ENCODE measurements around the gene IDH3B. TPM values are rescaled to one million over a fixed set of nuclear protein-coding genes. Genes with fewer than 3 reads are reported as not detected.

The IDH3B gene
- total and polyA plus RNA-seq, 2 donors (not counting 1 experiment from before 2014, with no cell fraction given): 77.0 to 98.2 TPM

GRCh38 chr20:2624190-2624589 lies 39.8 kb downstream of the IDH3B start:
- no peaks in the 10 kb centered on the region for H3K4me1 ChIP-seq (ENCODE audit: control insufficient read depth, extremely low read depth, insufficient read depth, low read length)
- no peak for DNase-seq (ENCODE audit: low read depth in 2 of 2)
- H3K36me3 ChIP-seq (ENCODE audit: control insufficient read depth, insufficient read depth, low read length): no peaks in the 10 kb centered on the region
- no peak overlapping the region for H3K4me2 ChIP-seq (ENCODE audit: extremely low read depth, insufficient read depth, low read length)
- no peak overlapping the region for H2AFZ ChIP-seq (ENCODE audit: low read length)
- H3K9me3 ChIP-seq (ENCODE audit: control insufficient read depth, insufficient read depth, low read depth, low read length): no peaks in the 10 kb centered on the region
- H3K27me3 ChIP-seq (ENCODE audit: control insufficient read depth, insufficient read depth, low read length): peaks cover 3% of the 10 kb centered on the region
- no peak overlapping the region for H3K27ac ChIP-seq (ENCODE audit: insufficient read depth, low read length)
- no peaks in the 10 kb centered on the region for H4K20me1 ChIP-seq (ENCODE audit: control insufficient read depth, extremely low read depth, insufficient read depth, low read length)
- H3K4me3 ChIP-seq (replicated peaks in 1 of 4; ENCODE audit: control extremely low read depth in 1 of 4, insufficient read depth in 1 of 4, low read depth in 3 of 4, low read length in 4 of 4): no peak overlapping the region
- H3K79me2 ChIP-seq (ENCODE audit: control insufficient read depth, insufficient read depth, low read length): no peaks in the 10 kb centered on the region
- H3K9ac ChIP-seq (ENCODE audit: insufficient read depth, low read length): no peak overlapping the region
- no peak for TF ChIP-seq EZH2 (IDR thresholded peaks at IDR 0.05; ENCODE audit: low read length, missing control alignments)
- TF ChIP-seq, protein P1, sequence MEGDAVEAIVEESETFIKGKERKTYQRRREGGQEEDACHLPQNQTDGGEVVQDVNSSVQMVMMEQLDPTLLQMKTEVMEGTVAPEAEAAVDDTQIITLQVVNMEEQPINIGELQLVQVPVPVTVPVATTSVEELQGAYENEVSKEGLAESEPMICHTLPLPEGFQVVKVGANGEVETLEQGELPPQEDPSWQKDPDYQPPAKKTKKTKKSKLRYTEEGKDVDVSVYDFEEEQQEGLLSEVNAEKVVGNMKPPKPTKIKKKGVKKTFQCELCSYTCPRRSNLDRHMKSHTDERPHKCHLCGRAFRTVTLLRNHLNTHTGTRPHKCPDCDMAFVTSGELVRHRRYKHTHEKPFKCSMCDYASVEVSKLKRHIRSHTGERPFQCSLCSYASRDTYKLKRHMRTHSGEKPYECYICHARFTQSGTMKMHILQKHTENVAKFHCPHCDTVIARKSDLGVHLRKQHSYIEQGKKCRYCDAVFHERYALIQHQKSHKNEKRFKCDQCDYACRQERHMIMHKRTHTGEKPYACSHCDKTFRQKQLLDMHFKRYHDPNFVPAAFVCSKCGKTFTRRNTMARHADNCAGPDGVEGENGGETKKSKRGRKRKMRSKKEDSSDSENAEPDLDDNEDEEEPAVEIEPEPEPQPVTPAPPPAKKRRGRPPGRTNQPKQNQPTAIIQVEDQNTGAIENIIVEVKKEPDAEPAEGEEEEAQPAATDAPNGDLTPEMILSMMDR (conservative IDR thresholded peaks at IDR 0.05 in 1 of 2, IDR thresholded peaks at IDR 0.05 in 1 of 2; ENCODE audit: low read depth in 1 of 2, low read length in 2 of 2): no peak

- Histone ChIP-seq H3K4me3 (replicated peaks in 1 of 4; ENCODE audit: control extremely low read depth in 1 of 4, insufficient read depth in 1 of 4, low read depth in 3 of 4, low read length in 4 of 4) (no peak overlapping the region), H3K4me2 (ENCODE audit: extremely low read depth, insufficient read depth, low read length) (no peak overlapping the region), H3K9me3 (ENCODE audit: control insufficient read depth, insufficient read depth, low read depth, low read length) (no peaks in the 10 kb centered on the region), H3K4me1 (ENCODE audit: control insufficient read depth, extremely low read depth, insufficient read depth, low read length) (no peaks in the 10 kb centered on the region), H3K27ac (ENCODE audit: insufficient read depth, low read length) (no peak overlapping the region), H3K9ac (ENCODE audit: insufficient read depth, low read length) (no peak overlapping the region), H3K27me3 (ENCODE audit: control insufficient read depth, insufficient read depth, low read length) (peaks cover 5% of the 10 kb centered on the region), H4K20me1 (ENCODE audit: control insufficient read depth, extremely low read depth, insufficient read depth, low read length) (no peaks in the 10 kb centered on the region), H3K36me3 (ENCODE audit: control insufficient read depth, insufficient read depth, low read length) (no peaks in the 10 kb centered on the region), H2AFZ (ENCODE audit: low read length) (no peak overlapping the region), H3K79me2 (ENCODE audit: control insufficient read depth, insufficient read depth, low read length) (no peaks in the 10 kb centered on the region)
- TF ChIP-seq, protein P1 (conservative IDR thresholded peaks at IDR 0.05 in 1 of 2, IDR thresholded peaks at IDR 0.05 in 1 of 2; ENCODE audit: low read depth in 1 of 2, low read length in 2 of 2): no peak
- TF ChIP-seq EZH2 (IDR thresholded peaks at IDR 0.05; ENCODE audit: low read length, missing control alignments): no peak
- DNase-seq (ENCODE audit: low read depth in 2 of 2): peak; percentile 5 to 26
These were observed 43.9 kb downstream of the IDH3B start for GRCh38 chr20:2619961-2620595.

DNA sequence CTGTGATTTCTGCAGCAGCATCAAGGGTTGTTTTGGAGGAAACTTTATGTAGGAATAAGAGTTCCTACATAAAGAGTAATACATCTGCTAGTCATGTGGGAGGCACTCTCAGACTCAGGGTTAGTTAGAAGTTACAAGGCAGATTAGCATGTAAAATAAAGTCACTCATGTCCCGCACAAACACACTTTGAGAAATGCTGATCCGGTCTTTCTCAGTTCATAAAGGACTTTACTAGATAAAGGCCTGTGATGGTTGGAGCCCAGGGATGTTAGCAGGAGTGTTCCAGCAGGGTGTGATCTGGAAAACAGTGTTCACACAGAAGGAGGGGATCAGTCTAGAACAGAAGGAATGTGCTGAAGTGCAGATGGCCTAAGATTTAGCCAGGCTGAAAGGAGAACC lies 44.7 kb downstream of the IDH3B start:
- Histone ChIP-seq H3K9me3 (ENCODE audit: control insufficient read depth, insufficient read depth, low read depth, low read length) (no peaks in the 10 kb centered on the region), H2AFZ (ENCODE audit: low read length) (no peak overlapping the region), H3K27ac (ENCODE audit: insufficient read depth, low read length) (no peak overlapping the region), H3K27me3 (ENCODE audit: control insufficient read depth, insufficient read depth, low read length) (peaks cover 4% of the 10 kb centered on the region), H3K4me2 (ENCODE audit: extremely low read depth, insufficient read depth, low read length) (no peak overlapping the region), H3K36me3 (ENCODE audit: control insufficient read depth, insufficient read depth, low read length) (no peaks in the 10 kb centered on the region), H3K4me1 (ENCODE audit: control insufficient read depth, extremely low read depth, insufficient read depth, low read length) (no peaks in the 10 kb centered on the region), H3K9ac (ENCODE audit: insufficient read depth, low read length) (no peak overlapping the region), H3K79me2 (ENCODE audit: control insufficient read depth, insufficient read depth, low read length) (no peaks in the 10 kb centered on the region), H4K20me1 (ENCODE audit: control insufficient read depth, extremely low read depth, insufficient read depth, low read length) (no peaks in the 10 kb centered on the region), H3K4me3 (replicated peaks in 1 of 4; ENCODE audit: control extremely low read depth in 1 of 4, insufficient read depth in 1 of 4, low read depth in 3 of 4, low read length in 4 of 4) (no peak overlapping the region)
- no peak for DNase-seq (ENCODE audit: low read depth in 2 of 2)
- TF ChIP-seq, protein P1 (conservative IDR thresholded peaks at IDR 0.05 in 1 of 2, IDR thresholded peaks at IDR 0.05 in 1 of 2; ENCODE audit: low read depth in 1 of 2, low read length in 2 of 2): no peak
- TF ChIP-seq EZH2 (IDR thresholded peaks at IDR 0.05; ENCODE audit: low read length, missing control alignments): no peak

Measured in fibroblast of lung (primary cell).